T1000 (cell line): ENCODE data around the gene HECA.
"Not testable (repeated sequence)": the region's sequence is repeated elsewhere in the genome, so short reads cannot be mapped to it uniquely, and the experiment has no call there.

ENCODE experiments used
- DNase-seq: peaks from one replicate; lab custom pipeline; 2025; ENCODE audit warnings: mixed read lengths; lab: John Stamatoyannopoulos, UW

The HECA gene

DNA sequence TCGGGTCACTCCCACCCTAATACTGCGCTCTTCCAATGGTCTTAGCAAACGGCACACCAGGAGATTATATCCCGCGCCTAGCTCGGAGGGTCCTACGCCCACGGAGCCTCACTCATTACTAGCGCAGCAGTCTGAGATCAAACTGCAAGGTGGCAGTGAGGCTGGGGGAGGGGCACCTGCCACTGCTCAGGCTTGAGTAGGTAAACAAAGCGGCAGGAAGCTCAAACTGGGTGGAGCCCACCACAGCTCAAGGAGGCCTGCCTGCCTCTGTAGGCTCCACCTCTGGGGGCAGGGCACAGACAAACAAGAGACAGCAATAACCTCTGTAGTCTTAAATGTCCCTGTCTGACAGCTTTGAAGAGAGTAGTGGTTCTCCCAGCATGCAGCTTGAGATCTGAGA is 75.9 kb downstream of the HECA start:
- not testable (repeated sequence) for DNase-seq

DNA sequence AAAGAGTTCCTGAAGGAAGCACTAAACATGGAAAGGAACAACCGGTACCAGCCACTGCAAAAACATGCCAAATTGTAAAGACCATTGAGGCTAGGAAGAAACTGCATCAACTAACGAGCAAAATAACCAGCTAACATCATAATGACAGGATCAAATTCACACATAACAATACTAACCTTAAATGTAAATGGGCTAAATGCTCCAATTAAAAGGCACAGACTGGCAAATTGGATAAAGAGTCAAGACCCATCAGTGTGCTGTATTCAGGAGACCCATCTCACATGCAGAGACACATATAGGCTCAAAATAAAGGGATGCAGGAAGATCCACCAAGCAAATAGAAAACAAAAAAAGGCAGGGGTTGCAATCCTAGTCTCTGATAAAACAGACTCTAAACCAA is 77.6 kb downstream of the HECA start:
- not testable (repeated sequence) for DNase-seq

DNA sequence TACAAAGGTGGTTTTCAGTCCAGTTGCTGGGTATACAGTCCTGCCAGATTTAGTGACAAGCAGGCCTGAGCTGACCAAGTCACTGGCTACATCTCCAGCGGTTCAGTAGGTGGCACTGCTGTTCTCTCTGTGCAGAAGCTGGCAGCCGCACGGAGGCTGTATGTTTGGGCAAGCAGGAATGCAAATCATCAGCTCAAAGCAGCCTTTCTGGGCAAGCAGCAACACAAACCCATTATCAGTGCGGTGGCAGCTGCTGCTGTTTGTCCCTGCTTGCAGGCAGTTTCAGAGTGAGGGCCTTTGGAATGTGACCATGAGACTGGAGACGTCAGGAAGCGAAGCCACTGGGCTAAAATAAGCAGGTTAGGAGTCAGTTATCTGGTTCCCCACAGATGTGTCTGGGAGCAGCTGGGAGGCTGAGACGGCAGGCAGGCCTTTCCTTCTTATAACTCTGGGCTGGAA is 84.4 kb downstream of the HECA start:
- DNase-seq, result peak; percentile 34

DNA sequence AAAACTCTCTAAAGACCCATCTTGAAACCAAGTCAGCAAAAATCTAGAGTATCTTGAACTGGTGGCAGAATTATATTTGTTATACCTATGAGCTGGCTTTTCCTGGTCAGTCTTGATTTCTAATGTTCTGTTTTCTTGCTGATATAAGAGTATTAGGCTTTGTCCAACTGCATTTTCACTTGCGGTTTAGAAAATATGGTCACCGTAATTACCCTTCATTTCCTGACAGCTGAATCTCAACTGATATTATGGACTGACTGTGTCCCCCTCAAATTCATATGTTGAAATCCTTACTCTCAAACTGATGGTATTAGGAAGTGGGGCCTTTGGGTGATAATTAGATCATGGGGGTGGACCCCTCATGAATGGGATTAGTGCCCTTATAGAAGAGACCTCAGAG is 84.9 kb downstream of the HECA start:
- DNase-seq, result no peak

DNA sequence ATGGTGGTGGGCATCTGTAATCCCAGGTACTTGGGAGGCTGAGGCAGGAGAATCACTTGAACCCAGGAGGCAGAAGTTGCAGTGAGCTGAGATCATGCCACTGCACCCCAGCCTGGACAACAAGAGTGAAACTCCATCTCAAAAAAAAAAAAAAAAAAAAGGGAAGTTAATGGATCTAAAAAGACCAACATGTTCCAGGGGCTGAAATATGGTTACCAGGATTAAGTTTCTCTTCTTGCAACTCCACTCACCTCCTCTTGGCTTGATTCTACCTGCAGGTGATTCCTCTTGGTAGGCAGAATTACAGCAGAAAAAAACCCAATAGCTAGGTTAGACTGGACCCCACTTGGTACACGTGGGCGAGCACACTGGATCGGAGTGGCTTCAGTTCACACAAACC is 93.5 kb downstream of the HECA start:
- not testable (repeated sequence) for DNase-seq
